ENCODE results near the gene TAS2R10. TPM values are rescaled to one million over a fixed set of nuclear protein-coding genes. Genes with fewer than 3 reads are reported as not detected.

TAS2R10 gene
- polyA plus RNA-seq, 1 donor from 2014 or later: 8.3 TPM

DNA sequence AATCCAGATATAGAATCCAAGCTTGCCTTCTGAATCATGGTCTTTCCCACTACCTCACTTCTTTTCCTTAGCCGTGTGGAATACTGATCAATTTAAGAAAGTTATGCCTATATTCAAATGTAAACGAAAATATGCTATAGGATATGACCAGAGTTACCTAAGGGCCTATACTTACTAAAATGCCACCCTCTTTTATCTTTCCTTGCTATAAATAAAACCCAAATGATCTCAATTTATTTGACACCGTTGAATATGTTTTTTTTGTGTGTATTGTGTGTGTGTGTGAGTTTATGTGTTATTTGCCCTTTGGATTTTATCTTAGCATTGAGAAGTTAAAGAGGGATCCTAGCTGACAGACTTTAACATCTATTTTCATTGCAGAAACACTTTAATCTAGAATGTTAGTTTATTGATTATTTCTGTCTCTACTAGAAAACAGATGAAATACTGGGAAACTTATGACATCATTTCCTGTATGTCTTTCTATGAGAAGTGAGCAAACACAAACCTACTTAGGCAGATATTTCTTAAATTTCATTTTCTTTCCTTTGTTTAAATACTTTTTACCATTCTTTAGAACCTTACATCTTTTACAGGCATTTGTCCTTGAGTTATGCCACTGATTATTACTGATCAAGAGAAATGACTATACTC is 14.1 kb downstream of the TAS2R10 start:
- Histone ChIP-seq H3K9me2 (ENCODE audit: insufficient read depth, low read length) (no peaks in the 10 kb centered on the region), H2AFZ (ENCODE audit: low read depth, low read length) (no peak overlapping the region), H3K4me3 (ENCODE audit: low read length) (no peak overlapping the region), H3F3A (ENCODE audit: insufficient read depth, low read length, poor library complexity, severe bottlenecking) (no peaks in the 10 kb centered on the region), H3K4me2 (ENCODE audit: low read length) (no peak overlapping the region), H3K9me3 (ENCODE audit: low read length) (no peaks in the 10 kb centered on the region), H3K79me2 (replicated peaks; ENCODE audit: insufficient read depth, low read length) (no peaks in the 10 kb centered on the region), H3K36me3 (ENCODE audit: insufficient read depth, low read length) (no peaks in the 10 kb centered on the region), H4K20me1 (ENCODE audit: insufficient read depth) (no peaks in the 10 kb centered on the region), H3K27me3 (ENCODE audit: insufficient read depth, low read depth, low read length) (no peaks in the 10 kb centered on the region), H3K9ac (ENCODE audit: low read length) (no peak overlapping the region), H3K27ac (ENCODE audit: low read length) (no peak overlapping the region)
- TF ChIP-seq MXI1 (conservative IDR thresholded peaks at IDR 0.05; ENCODE audit: poor library complexity, severe bottlenecking) (no peak), TAF1 (IDR thresholded peaks at IDR 0.05; ENCODE audit: low read depth) (no peak)
- TF ChIP-seq, protein P1, sequence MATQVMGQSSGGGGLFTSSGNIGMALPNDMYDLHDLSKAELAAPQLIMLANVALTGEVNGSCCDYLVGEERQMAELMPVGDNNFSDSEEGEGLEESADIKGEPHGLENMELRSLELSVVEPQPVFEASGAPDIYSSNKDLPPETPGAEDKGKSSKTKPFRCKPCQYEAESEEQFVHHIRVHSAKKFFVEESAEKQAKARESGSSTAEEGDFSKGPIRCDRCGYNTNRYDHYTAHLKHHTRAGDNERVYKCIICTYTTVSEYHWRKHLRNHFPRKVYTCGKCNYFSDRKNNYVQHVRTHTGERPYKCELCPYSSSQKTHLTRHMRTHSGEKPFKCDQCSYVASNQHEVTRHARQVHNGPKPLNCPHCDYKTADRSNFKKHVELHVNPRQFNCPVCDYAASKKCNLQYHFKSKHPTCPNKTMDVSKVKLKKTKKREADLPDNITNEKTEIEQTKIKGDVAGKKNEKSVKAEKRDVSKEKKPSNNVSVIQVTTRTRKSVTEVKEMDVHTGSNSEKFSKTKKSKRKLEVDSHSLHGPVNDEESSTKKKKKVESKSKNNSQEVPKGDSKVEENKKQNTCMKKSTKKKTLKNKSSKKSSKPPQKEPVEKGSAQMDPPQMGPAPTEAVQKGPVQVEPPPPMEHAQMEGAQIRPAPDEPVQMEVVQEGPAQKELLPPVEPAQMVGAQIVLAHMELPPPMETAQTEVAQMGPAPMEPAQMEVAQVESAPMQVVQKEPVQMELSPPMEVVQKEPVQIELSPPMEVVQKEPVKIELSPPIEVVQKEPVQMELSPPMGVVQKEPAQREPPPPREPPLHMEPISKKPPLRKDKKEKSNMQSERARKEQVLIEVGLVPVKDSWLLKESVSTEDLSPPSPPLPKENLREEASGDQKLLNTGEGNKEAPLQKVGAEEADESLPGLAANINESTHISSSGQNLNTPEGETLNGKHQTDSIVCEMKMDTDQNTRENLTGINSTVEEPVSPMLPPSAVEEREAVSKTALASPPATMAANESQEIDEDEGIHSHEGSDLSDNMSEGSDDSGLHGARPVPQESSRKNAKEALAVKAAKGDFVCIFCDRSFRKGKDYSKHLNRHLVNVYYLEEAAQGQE (IDR thresholded peaks at IDR 0.05; ENCODE audit: borderline replicate concordance): no peak

DNA sequence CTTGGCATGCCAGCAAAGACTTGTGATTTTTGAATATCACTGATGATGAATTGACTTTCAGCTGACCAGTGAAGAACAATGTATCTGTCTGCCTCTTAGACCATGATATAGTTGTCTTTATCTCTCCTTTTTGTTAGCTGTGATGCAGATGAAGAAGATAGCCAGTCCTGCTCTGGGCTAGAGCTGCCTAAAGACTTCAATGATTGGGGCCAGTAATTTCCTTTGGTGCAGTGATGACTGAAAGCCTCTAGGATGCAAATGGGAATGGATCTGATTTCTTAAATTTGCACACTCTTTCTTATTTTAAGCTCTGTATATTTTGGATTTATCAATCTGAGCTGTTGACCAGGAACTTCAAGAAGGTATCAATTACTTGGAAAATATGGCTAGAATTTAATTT is 16.1 kb downstream of the TAS2R10 start, which contains the start of gene TAS2R9:
Gene TAS2R9, minus strand, starts transcription at position 101 of the 400 bp plus-strand sequence. Its CDS starts 93 bp downstream, at position 8.
- H2AFZ ChIP-seq (ENCODE audit: low read depth, low read length): no peak within 1 kb of the TSS
- H3K9me3 ChIP-seq (ENCODE audit: low read length): no peaks in the 10 kb centered on the region
- no peaks in the 10 kb centered on the region for H3K27me3 ChIP-seq (ENCODE audit: insufficient read depth, low read depth, low read length)
- H3K9ac ChIP-seq (ENCODE audit: low read length): no peak within 1 kb of the TSS
- H3K79me2 ChIP-seq (replicated peaks; ENCODE audit: insufficient read depth, low read length): no peaks in the 10 kb centered on the region
- H4K20me1 ChIP-seq (ENCODE audit: insufficient read depth): no peaks in the 10 kb centered on the region
- H3K36me3 ChIP-seq (ENCODE audit: insufficient read depth, low read length): no peaks in the 10 kb centered on the region
- no peak within 1 kb of the TSS for H3K27ac ChIP-seq (ENCODE audit: low read length)
- TF ChIP-seq, protein P2, sequence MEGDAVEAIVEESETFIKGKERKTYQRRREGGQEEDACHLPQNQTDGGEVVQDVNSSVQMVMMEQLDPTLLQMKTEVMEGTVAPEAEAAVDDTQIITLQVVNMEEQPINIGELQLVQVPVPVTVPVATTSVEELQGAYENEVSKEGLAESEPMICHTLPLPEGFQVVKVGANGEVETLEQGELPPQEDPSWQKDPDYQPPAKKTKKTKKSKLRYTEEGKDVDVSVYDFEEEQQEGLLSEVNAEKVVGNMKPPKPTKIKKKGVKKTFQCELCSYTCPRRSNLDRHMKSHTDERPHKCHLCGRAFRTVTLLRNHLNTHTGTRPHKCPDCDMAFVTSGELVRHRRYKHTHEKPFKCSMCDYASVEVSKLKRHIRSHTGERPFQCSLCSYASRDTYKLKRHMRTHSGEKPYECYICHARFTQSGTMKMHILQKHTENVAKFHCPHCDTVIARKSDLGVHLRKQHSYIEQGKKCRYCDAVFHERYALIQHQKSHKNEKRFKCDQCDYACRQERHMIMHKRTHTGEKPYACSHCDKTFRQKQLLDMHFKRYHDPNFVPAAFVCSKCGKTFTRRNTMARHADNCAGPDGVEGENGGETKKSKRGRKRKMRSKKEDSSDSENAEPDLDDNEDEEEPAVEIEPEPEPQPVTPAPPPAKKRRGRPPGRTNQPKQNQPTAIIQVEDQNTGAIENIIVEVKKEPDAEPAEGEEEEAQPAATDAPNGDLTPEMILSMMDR (IDR thresholded peaks at IDR 0.05; ENCODE audit: poor library complexity, severe bottlenecking): no peak
- TF ChIP-seq EZH2 (IDR thresholded peaks at IDR 0.05; ENCODE audit: borderline replicate concordance, insufficient read depth, low read length, poor library complexity, severe bottlenecking) (no peak), SMC3 (conservative IDR thresholded peaks at IDR 0.05; ENCODE audit: poor library complexity) (no peak), MXI1 (conservative IDR thresholded peaks at IDR 0.05; ENCODE audit: poor library complexity, severe bottlenecking) (no peak), POLR2AphosphoS5 (IDR thresholded peaks at IDR 0.05) (no peak), RAD21 (conservative IDR thresholded peaks at IDR 0.05) (no peak), EP300 (conservative IDR thresholded peaks at IDR 0.05; ENCODE audit: poor library complexity, severe bottlenecking) (no peak), TAF1 (IDR thresholded peaks at IDR 0.05; ENCODE audit: low read depth) (no peak)
- TF ChIP-seq, protein P1 (IDR thresholded peaks at IDR 0.05; ENCODE audit: borderline replicate concordance): no peak
- no peaks in the 10 kb centered on the region for H3K9me2 ChIP-seq (ENCODE audit: insufficient read depth, low read length)
- no peak within 1 kb of the TSS for H3K4me2 ChIP-seq (ENCODE audit: low read length)
- no peak within 1 kb of the TSS for H3K4me3 ChIP-seq (ENCODE audit: low read length)
- H3F3A ChIP-seq (ENCODE audit: insufficient read depth, low read length, poor library complexity, severe bottlenecking): no peaks in the 10 kb centered on the region

All from neural cell (in vitro differentiated cells).